Keratinocyte (primary cell): ENCODE results near the gene TAOK1. TPM values are rescaled to one million over a fixed set of nuclear protein-coding genes. Genes with fewer than 3 reads are reported as not detected.
A peak's percentile ranks its signal among the peaks of the same experiment; 100 is the strongest.

Experiments used
- DNase-seq: peaks from one replicate; pipeline ENCODE4 v3.0.0-alpha.2; 2011; ENCODE audit warnings: low read depth, missing footprints, low spot score
- FAIRE-seq: peaks from 2 replicates; lab custom pipeline; 2011; peaks lifted over from hg19 to GRCh38; lab: Jason Lieb, UNC
- H2AFZ ChIP-seq: 2 replicates; pipeline ENCODE4 v1.6.0; 2012; ENCODE audit warnings: low read length, control low read depth, inconsistent platforms; ENCODE audit not compliant: control insufficient read depth
- H3K27ac ChIP-seq: 2 replicates; pipeline ENCODE4 v1.5.1; 2011; ENCODE audit warnings: low read length; ENCODE audit not compliant: control insufficient read depth, insufficient read depth
- H3K27me3 ChIP-seq: 3 replicates; pipeline ENCODE4 v1.6.0; 2011; ENCODE audit warnings: low read length; ENCODE audit not compliant: control insufficient read depth, insufficient read depth; ENCODE audit errors: extremely low read depth
- H3K36me3 ChIP-seq, 2 experiments: 2 replicates in 1 of 2; 3 replicates in 1 of 2; pipeline ENCODE4 v1.5.1; 2011; ENCODE audit warnings: low read length in 2 of 2, mild to moderate bottlenecking in 1 of 2; ENCODE audit not compliant: control insufficient read depth in 2 of 2, insufficient read depth in 2 of 2; ENCODE audit errors: extremely low read depth in 1 of 2
- H3K4me1 ChIP-seq: 3 replicates; pipeline ENCODE4 v1.5.1; 2011; ENCODE audit warnings: low read length; ENCODE audit not compliant: control insufficient read depth, insufficient read depth; ENCODE audit errors: extremely low read depth
- H3K4me2 ChIP-seq: 3 replicates; pipeline ENCODE4 v1.6.0; 2011; ENCODE audit warnings: low read depth, low read length; ENCODE audit not compliant: control insufficient read depth, insufficient read depth; ENCODE audit errors: extremely low read depth
- H3K4me3 ChIP-seq, 3 experiments: fragments of 200-600 bp in 1 of 3; sonication (generic) in 1 of 3; 2 replicates in 2 of 3; 3 replicates in 1 of 3; pipeline ENCODE4 v1.5.1; 2011 to 2016; ENCODE audit warnings: low read length in 3 of 3, mild to moderate bottlenecking in 3 of 3, control low read depth in 2 of 3, inconsistent platforms in 1 of 3, low read depth in 1 of 3, mixed read lengths in 1 of 3, mixed run types in 1 of 3, moderate library complexity in 1 of 3; ENCODE audit not compliant: control insufficient read depth in 2 of 3, insufficient read depth in 2 of 3; ENCODE audit errors: extremely low read depth in 1 of 3
- H3K79me2 ChIP-seq: 2 replicates; pipeline ENCODE4 v1.6.0; 2012; ENCODE audit warnings: low read length; ENCODE audit not compliant: control insufficient read depth, insufficient read depth
- H3K9ac ChIP-seq: 3 replicates; pipeline ENCODE4 v1.6.0; 2011; ENCODE audit warnings: low read length; ENCODE audit not compliant: control insufficient read depth, insufficient read depth; ENCODE audit errors: extremely low read depth
- H3K9me1 ChIP-seq: 3 replicates; pipeline ENCODE4 v1.6.0; 2011; ENCODE audit warnings: low read length; ENCODE audit not compliant: control insufficient read depth, insufficient read depth; ENCODE audit errors: extremely low read depth
- H3K9me3 ChIP-seq: 2 replicates; pipeline ENCODE4 v1.5.1; 2012; ENCODE audit warnings: low read depth, low read length; ENCODE audit not compliant: control insufficient read depth
- H4K20me1 ChIP-seq: 3 replicates; pipeline ENCODE4 v1.6.0; 2011; ENCODE audit warnings: low read length; ENCODE audit not compliant: control insufficient read depth, insufficient read depth; ENCODE audit errors: extremely low read depth
- CTCF ChIP-seq, 3 experiments: IDR thresholded peaks in 1 of 3; conservative IDR thresholded peaks in 1 of 3; optimal IDR thresholded peaks in 1 of 3; 2 replicates in 2 of 3; 3 replicates in 1 of 3; pipeline versions ENCODE3 to v1.5.1; 2011; ENCODE audit warnings: low read length in 3 of 3, mild to moderate bottlenecking in 3 of 3, moderate library complexity in 2 of 3, control low read depth in 1 of 3, inconsistent platforms in 1 of 3; ENCODE audit not compliant: insufficient read depth in 2 of 3; ENCODE audit errors: extremely low read depth in 1 of 3
- EZH2 ChIP-seq: IDR thresholded peaks from one replicate; pipeline ENCODE4 v1.6.1; 2012; ENCODE audit warnings: inconsistent platforms, mild to moderate bottlenecking, low read length, moderate library complexity
- dilution Hi-C: fragments of 300-500 bp; cut with MboI; formaldehyde crosslinking; loops from one replicate; pipeline ENCODE4 v1.7.0; 2020; ENCODE audit warnings: low sequenced_read_pairs; ENCODE audit not compliant: extremely low pct_ligation_motif_present
- polyA plus RNA-seq, 5 experiments: library from polyadenylated mRNA; depleted of rRNA in 3 of 5; stranded (reverse) in 3 of 5; stranded (forward) in 1 of 5; unstranded in 1 of 5; fragments of >200 nt; gene quantifications; 1 replicate in 1 of 5; 2 replicates in 3 of 5; 3 replicates in 1 of 5; pipeline versions ENCODE4 v1.2.1 to v1.2.3, GENCODE V29; 2011 to 2012; ENCODE audit warnings: missing spikeins in 2 of 5, low read depth in 1 of 5, low replicate concordance in 1 of 5

Gene TAOK1
- polyA plus RNA-seq, 1 donor (not counting 4 experiments of a cell fraction or from before 2014, with no cell fraction given): 26.7 TPM

GRCh38 chr17:29581583-29582253 lies 191.6 kb downstream of the TAOK1 start:
- Histone ChIP-seq H3K9me3 (no peaks in the 10 kb centered on the region), H2AFZ (no peak overlapping the region), H3K27ac (peak overlapping the region; percentile 71), H3K4me1 (peaks cover 58% of the 10 kb centered on the region), H3K36me3 (peaks cover 36 to 48% of the 10 kb centered on the region in 2 experiments), H3K79me2 (peaks cover 46% of the 10 kb centered on the region), H3K4me3 (peak overlapping the region in 1 of 3 experiments; percentile 25), H4K20me1 (peaks cover 25% of the 10 kb centered on the region), H3K9me1 (peaks cover 22% of the 10 kb centered on the region), H3K4me2 (peak overlapping the region; percentile 55), H3K27me3 (no peaks in the 10 kb centered on the region), H3K9ac (peak overlapping the region; percentile 4)
- no peak for TF ChIP-seq EZH2
- TF ChIP-seq CTCF (optimal IDR thresholded peaks at IDR 0.05 in 1 of 3, IDR thresholded peaks at IDR 0.05 in 1 of 3, conservative IDR thresholded peaks at IDR 0.05 in 1 of 3; ENCODE audit: extremely low read depth in 1 of 3, insufficient read depth in 2 of 3, low read length in 3 of 3): no peak
- FAIRE-seq (peak; percentile 97), DNase-seq (no peak)
- dilution Hi-C loops: no loop called here

DNA sequence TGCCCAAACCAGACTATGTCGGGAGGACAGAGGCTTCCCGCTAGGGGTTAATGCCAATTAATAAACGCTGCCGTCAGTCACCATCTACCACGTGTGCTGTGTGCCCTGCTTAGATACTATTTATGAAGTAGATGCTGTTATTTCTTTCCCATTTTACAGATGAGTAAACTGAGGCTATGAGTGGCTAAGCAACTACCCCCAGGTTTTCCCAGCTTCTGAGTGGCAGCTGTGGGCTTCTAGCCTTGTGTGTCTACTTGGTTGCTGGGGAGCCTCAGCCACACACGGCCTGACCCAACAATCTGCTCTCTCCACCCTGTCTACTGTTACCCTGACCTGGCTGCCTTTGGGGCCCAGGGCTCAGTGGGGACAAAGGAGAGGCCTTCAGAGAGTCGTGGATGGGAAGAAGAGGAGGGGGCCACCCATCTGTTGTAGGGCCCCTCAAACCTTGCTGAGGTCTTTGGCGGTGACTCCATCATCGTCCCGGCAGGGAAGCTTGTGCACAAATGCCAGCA lies 192.1 kb downstream of the TAOK1 start:
- Histone ChIP-seq H3K9me3 (no peaks in the 10 kb centered on the region), H3K4me2 (peak overlapping the region; percentile 55), H3K27me3 (no peaks in the 10 kb centered on the region), H3K9ac (no peak overlapping the region), H3K36me3 (peaks cover 33 to 44% of the 10 kb centered on the region in 2 experiments), H3K9me1 (peaks cover 22% of the 10 kb centered on the region), H2AFZ (no peak overlapping the region), H3K79me2 (peaks cover 52% of the 10 kb centered on the region), H3K4me3 (peak overlapping the region in 1 of 3 experiments; percentile 25), H4K20me1 (peaks cover 25% of the 10 kb centered on the region), H3K4me1 (peaks cover 64% of the 10 kb centered on the region), H3K27ac (peak overlapping the region; percentile 71)
- dilution Hi-C loops: no loop called here
- FAIRE-seq: no peak
- DNase-seq: no peak
- TF ChIP-seq CTCF (optimal IDR thresholded peaks at IDR 0.05 in 1 of 3, IDR thresholded peaks at IDR 0.05 in 1 of 3, conservative IDR thresholded peaks at IDR 0.05 in 1 of 3; ENCODE audit: extremely low read depth in 1 of 3, insufficient read depth in 2 of 3, low read length in 3 of 3) (no peak), EZH2 (no peak)
